Keratinocyte (primary cell): ENCODE measurements around the gene KCNH1.

Source experiments
- EZH2 ChIP-seq: IDR thresholded peaks from one replicate; pipeline ENCODE4 v1.6.1; 2012; ENCODE audit warnings: inconsistent platforms, mild to moderate bottlenecking, low read length, moderate library complexity
- TF ChIP-seq, protein P1 (sequence below), 3 experiments: IDR thresholded peaks in 1 of 3; conservative IDR thresholded peaks in 1 of 3; optimal IDR thresholded peaks in 1 of 3; 2 replicates in 2 of 3; 3 replicates in 1 of 3; pipeline versions ENCODE3 to v1.5.1; 2011; ENCODE audit warnings: low read length in 3 of 3, mild to moderate bottlenecking in 3 of 3, moderate library complexity in 2 of 3, control low read depth in 1 of 3, inconsistent platforms in 1 of 3; ENCODE audit not compliant: insufficient read depth in 2 of 3; ENCODE audit errors: extremely low read depth in 1 of 3

DNA sequence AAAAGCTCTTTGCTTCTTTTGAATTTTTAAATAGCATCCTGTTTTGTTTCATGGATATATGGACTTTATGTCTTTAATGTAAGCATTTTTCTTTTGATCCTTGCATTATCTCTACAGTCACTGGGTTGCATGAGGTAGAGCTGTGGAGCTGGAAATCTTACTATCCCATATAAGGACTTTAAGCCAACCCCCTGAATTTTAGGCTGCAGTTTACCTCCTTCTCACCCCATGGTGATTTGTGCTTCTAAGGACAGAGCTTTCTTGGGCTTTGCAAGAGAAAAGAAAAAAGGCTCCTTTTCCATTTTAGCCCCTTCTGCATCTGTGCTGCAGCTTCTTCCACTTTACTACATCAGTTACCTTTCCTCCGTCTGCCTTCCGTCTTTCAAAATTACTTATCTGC is 431.4 kb downstream of the KCNH1 start:
- TF ChIP-seq EZH2, result no peak
- TF ChIP-seq, protein P1, sequence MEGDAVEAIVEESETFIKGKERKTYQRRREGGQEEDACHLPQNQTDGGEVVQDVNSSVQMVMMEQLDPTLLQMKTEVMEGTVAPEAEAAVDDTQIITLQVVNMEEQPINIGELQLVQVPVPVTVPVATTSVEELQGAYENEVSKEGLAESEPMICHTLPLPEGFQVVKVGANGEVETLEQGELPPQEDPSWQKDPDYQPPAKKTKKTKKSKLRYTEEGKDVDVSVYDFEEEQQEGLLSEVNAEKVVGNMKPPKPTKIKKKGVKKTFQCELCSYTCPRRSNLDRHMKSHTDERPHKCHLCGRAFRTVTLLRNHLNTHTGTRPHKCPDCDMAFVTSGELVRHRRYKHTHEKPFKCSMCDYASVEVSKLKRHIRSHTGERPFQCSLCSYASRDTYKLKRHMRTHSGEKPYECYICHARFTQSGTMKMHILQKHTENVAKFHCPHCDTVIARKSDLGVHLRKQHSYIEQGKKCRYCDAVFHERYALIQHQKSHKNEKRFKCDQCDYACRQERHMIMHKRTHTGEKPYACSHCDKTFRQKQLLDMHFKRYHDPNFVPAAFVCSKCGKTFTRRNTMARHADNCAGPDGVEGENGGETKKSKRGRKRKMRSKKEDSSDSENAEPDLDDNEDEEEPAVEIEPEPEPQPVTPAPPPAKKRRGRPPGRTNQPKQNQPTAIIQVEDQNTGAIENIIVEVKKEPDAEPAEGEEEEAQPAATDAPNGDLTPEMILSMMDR (optimal IDR thresholded peaks at IDR 0.05 in 1 of 3, IDR thresholded peaks at IDR 0.05 in 1 of 3, conservative IDR thresholded peaks at IDR 0.05 in 1 of 3; ENCODE audit: extremely low read depth in 1 of 3, insufficient read depth in 2 of 3, low read length in 3 of 3), result no peak
